ENCODE measurements around the gene APOA4.
"Not testable (repeated sequence)": the region's sequence is repeated elsewhere in the genome, so short reads cannot be mapped to it uniquely, and the experiment has no call there.

Gene APOA4

DNA sequence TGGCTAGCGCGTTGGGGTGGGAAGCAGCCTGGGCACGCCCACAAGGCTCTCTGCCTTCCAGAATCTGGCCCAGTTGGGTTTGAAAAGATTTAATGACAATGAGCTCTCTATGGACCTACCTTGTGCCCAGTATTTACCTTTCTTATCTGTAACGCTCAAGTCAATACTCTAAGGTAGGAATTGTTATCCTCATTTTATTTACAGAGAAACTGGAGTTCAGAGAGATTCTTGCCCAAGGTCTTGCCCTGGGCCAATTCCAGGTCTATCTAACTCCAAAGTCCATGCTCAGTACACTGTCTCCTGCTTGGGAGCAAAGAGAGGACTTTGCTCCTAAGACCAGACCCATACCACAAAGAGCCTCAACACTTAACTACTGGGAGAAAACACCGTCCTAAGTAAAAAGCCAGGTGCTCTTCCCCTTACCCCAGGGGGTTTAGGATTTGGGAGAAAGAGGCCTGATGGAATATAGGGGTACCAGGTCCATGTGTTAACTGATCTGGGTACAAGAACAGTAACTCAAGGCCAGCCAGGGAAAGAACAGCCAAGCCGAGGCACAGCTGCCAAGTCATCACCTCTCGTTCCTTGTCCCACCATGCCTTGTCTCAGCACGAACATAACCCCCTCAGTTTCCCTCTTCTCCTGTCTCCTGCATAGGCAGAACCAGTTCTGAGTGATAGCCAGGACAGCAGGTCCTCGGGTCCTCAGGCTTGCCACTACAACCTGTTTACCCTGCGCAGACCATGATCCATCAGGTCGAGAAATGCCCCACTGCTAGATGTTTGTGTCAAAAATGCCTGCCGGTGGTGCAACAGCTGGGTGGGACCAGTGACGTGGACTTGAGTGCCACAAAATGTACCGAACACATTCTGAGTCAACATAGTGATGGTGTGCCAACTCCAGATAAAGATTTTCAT lies 14.6 kb downstream of the APOA4 start:
- Histone ChIP-seq H3K36me3 (no peaks in the 10 kb centered on the region), H3K9me3 (ENCODE audit: severe bottlenecking) (no peaks in the 10 kb centered on the region), H3K4me3 (ENCODE audit: low read depth, low read length) (no peak overlapping the region), H3K27me3 (ENCODE audit: insufficient read depth, low read depth, severe bottlenecking) (no peaks in the 10 kb centered on the region), H3K27ac (no peak overlapping the region)
- TF ChIP-seq, protein P1, sequence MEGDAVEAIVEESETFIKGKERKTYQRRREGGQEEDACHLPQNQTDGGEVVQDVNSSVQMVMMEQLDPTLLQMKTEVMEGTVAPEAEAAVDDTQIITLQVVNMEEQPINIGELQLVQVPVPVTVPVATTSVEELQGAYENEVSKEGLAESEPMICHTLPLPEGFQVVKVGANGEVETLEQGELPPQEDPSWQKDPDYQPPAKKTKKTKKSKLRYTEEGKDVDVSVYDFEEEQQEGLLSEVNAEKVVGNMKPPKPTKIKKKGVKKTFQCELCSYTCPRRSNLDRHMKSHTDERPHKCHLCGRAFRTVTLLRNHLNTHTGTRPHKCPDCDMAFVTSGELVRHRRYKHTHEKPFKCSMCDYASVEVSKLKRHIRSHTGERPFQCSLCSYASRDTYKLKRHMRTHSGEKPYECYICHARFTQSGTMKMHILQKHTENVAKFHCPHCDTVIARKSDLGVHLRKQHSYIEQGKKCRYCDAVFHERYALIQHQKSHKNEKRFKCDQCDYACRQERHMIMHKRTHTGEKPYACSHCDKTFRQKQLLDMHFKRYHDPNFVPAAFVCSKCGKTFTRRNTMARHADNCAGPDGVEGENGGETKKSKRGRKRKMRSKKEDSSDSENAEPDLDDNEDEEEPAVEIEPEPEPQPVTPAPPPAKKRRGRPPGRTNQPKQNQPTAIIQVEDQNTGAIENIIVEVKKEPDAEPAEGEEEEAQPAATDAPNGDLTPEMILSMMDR (IDR thresholded peaks at IDR 0.05; ENCODE audit: low read depth, low read length): no peak
- DNase-seq: no peak

DNA sequence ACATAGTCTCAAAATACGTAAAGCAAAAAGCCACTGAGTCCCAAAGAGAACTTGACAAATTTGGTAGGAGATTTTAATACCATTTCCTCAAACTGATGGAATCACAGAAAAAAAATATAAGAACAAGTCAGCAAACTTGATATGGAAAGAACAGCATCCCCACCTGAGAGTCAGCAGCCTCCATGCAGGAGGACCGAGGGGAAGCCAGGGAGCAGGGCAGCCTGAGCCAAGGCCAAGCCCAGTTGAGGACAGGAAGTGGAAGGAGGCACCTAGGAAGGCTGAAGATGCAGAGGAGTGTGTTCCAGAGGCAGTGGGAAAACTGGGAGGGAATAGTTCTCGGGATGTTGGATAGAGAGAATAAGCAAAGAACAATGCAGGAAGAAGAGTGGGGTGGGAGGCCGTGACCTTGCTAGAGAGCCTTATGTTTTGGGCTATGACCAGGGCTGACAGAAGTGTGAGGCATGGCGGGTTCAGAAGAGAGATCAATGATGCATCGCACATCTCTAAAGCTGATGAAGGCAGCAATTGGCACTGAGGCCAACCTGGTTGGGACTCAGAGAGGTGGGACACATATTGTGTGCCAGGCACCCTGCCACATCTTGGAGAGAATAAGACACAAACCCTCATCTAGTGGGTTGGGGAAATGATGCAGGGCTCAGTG lies 15.4 kb downstream of the APOA4 start:
- no peak overlapping the region for H3K27ac ChIP-seq
- no peaks in the 10 kb centered on the region for H3K27me3 ChIP-seq (ENCODE audit: insufficient read depth, low read depth, severe bottlenecking)
- no peaks in the 10 kb centered on the region for H3K9me3 ChIP-seq (ENCODE audit: severe bottlenecking)
- no peaks in the 10 kb centered on the region for H3K36me3 ChIP-seq
- TF ChIP-seq, protein P1 (IDR thresholded peaks at IDR 0.05; ENCODE audit: low read depth, low read length): no peak
- H3K4me3 ChIP-seq (ENCODE audit: low read depth, low read length): no peak overlapping the region
- no peak for DNase-seq

DNA sequence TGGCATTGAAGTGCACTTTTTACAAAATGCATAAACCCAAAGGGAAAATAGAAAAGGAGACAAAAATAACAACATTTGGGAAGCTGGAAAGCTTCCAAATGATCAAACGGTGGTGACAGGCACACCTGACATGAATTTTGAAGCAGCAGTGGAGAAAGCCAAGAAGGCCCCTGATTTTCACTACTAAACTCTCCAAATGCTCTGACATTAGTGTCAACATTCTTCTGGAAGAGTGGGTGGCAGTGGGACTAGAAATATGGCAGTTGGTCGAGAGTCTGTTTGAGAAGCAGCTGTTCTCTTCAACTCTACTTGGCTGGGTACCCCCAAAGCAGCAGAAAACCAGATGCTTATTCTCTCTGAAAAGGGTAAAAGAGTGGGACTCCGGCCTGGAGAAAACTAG lies 19.1 kb downstream of the APOA4 start:
- no peaks in the 10 kb centered on the region for H3K27me3 ChIP-seq (ENCODE audit: insufficient read depth, low read depth, severe bottlenecking)
- H3K9me3 ChIP-seq (ENCODE audit: severe bottlenecking): no peaks in the 10 kb centered on the region
- no peak overlapping the region for H3K4me3 ChIP-seq (ENCODE audit: low read depth, low read length)
- TF ChIP-seq, protein P1 (IDR thresholded peaks at IDR 0.05; ENCODE audit: low read depth, low read length): no peak
- H3K36me3 ChIP-seq: no peaks in the 10 kb centered on the region
- DNase-seq: no peak
- H3K27ac ChIP-seq: no peak overlapping the region

DNA sequence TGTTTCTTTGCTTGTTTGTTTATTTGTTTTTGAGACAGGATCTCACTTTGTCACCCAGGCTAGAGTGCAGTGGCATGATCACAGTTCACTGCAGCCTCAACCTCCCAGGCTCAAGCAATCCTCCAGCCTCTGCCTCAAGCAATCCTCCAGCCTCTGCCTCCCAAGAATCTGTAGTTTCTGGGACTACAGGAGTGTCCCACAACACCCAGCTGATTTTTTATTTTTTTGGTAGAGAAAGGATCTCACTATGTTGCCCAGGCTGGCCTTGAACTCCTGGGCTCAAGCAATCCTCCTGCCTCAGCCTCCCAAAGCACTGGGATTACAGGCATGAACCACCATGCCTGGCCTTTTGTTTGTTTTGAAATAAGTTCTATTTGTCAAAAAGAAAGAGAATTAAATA lies 21.4 kb downstream of the APOA4 start:
- H3K9me3 ChIP-seq (ENCODE audit: severe bottlenecking); H3K4me3 ChIP-seq (ENCODE audit: low read depth, low read length); DNase-seq; H3K27ac ChIP-seq; H3K36me3 ChIP-seq; H3K27me3 ChIP-seq (ENCODE audit: insufficient read depth, low read depth, severe bottlenecking): not testable (repeated sequence)

DNA sequence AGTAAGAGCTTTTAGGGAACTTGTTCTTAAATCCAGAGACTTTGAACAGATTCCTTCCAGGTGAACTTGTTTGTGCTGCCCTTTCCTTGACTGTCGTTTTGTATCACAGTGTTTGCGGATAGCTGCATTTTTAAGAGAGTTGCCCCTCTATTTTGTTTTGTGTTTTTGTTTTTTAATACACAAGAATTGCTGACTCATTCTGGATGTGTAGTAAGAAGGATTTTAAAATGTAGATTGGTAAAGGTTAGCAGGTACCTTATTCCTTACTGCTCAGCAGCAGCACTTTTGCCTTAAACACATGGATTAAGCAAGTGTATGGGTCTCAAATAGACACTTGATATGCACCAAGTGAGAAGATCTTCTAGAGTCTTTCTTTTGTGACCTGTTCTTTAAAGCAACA lies 22.5 kb downstream of the APOA4 start:
- H3K36me3 ChIP-seq: no peaks in the 10 kb centered on the region
- H3K27me3 ChIP-seq (ENCODE audit: insufficient read depth, low read depth, severe bottlenecking): no peaks in the 10 kb centered on the region
- TF ChIP-seq, protein P1 (IDR thresholded peaks at IDR 0.05; ENCODE audit: low read depth, low read length): no peak
- no peak overlapping the region for H3K4me3 ChIP-seq (ENCODE audit: low read depth, low read length)
- H3K9me3 ChIP-seq (ENCODE audit: severe bottlenecking): no peaks in the 10 kb centered on the region
- H3K27ac ChIP-seq: no peak overlapping the region
- DNase-seq: no peak

DNA sequence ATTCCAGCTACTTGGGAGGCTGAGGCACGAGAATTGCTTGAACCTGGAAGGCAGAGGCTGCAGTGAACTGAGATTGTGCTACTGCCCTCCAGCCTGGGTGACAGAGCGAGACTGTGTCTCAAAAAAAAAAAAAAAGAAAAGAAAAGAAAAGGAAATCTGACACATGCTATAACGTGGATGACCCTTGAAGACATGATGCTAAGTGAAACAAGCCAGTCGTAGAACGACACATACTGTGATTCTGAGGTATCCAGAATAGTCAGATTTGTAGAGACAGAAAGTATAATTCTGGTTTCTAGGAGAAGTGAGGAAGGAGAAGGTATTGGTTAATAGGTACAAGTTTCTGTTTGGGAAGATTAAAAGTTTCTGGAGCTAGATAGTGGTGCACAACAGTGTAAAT lies 24.7 kb downstream of the APOA4 start:
- TF ChIP-seq, protein P1 (IDR thresholded peaks at IDR 0.05; ENCODE audit: low read depth, low read length): no peak
- DNase-seq: no peak
- Histone ChIP-seq H3K4me3 (ENCODE audit: low read depth, low read length) (no peak overlapping the region), H3K27ac (no peak overlapping the region), H3K36me3 (no peaks in the 10 kb centered on the region), H3K9me3 (ENCODE audit: severe bottlenecking) (no peaks in the 10 kb centered on the region), H3K27me3 (ENCODE audit: insufficient read depth, low read depth, severe bottlenecking) (no peaks in the 10 kb centered on the region)
